Cerebellar nuclear complex (tissue), 1 donor: ENCODE data around the gene CAMK1G.

Source experiments
- DNase-seq, 2 experiments: peaks; one replicate each; lab custom pipeline; 2025; lab: John Stamatoyannopoulos, UW

Gene CAMK1G

DNA sequence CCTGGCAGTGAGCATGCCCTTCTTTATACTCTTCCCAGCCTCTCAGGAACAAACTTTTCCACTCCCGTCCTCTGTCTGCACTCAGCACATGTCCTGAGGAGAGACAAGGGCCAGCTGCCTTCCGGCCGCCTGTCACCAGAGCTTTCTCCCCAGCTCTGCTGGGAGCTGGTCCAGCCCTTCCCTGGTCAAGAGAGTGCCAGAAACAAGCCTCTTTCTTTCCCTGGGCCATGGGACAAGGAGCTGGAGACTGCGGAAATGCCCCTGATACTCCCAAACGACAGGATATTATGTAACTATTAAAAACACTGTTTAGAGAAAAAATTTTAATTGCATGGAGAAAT is 58.3 kb downstream of the CAMK1G start:
- DNase-seq, result no peak

DNA sequence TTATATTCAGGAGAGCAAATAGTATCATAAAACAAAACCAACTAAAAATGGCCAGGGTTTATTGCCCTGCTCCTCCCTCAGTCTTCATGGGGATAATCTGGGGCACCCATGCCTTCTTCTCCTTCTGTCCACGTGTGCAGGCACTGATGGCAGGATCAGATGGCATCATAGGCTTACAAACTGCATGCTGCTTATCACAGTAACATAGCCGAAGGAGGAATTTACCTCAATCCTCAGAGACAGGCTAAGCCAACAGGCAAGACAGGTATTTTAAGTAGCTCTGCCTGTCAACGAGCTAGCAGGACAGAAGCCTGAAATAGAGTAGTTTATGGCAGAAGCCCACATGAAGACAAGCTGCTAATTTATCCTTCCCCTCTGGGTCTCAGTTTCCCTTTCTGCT is 59.3 kb downstream of the CAMK1G start:
- no peak for DNase-seq

DNA sequence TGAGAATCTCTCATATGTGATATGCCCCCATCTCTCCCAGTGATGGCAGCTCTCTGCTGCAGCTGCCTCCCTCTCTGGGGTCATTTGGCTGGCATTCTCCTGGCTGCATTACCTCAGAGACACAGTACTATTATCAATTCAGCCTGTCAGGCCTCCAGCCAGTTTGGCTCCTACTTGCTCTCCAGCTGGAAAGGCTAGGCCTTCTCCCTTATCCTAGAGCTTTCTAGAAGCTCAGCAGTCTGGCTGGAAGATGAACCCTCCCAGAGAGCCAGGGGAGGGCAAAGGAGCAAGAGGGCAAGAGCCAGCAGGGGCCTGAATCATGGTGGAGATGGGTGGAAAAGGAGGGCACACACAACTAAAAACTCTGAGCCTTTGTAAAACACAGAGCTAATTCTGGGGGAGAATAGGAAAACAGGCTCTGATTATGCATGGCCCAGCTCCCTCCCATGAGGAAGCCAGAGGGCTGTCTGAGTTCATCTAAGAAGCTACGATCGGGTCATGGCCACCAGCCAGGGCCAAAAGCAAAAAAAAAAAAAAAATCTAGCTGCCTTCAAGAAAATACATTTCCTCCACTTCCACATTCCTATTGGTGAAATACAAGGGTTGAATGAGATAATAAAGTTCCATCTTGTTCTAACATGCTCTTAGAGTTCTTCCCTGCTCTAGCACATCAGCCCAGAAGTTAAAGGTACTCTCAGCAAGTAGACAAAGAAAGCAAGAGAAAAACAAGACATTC is 59.9 kb downstream of the CAMK1G start:
- DNase-seq, result no peak

DNA sequence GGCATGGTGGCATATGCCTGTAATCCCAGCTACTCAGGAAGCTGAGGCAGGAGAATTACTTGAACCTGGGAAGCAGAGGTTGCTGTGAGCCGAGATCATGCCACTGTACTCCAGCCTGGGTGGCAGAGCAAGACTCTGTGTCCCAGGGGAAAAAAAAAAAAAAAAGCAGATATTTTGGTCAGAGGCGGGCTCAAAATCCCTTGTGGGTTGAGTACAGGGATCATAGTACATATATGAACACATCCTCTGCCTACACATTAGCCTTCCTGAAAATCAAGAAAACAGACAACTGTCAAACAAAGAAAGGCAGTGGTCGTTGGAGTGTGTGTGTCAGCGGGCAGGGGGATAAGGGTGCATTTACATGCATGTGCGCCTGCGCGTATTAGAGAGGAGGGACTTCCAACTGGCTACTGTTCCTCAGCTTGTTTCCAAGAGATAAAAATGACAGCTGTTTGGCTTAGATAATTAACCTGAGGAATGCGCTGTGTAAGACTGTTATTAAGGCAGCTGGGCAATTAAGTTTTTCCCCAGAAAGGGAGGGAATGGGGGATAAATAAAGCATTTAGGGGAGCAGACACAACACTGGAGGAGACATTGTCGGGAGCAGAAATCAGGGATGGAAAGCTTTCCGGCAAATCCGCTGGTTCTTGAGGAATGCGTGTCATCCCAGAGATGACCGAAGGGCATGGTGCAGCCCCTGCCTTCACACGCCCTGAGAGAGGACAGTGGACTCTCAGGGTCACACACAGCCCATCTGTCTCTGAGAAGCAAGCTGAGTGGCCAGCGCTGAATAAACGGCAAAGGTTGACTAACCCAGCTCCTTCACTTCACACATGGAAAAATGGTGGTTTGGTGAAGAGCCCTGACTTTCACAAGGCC is 62.3 kb downstream of the CAMK1G start:
- DNase-seq, result no peak

DNA sequence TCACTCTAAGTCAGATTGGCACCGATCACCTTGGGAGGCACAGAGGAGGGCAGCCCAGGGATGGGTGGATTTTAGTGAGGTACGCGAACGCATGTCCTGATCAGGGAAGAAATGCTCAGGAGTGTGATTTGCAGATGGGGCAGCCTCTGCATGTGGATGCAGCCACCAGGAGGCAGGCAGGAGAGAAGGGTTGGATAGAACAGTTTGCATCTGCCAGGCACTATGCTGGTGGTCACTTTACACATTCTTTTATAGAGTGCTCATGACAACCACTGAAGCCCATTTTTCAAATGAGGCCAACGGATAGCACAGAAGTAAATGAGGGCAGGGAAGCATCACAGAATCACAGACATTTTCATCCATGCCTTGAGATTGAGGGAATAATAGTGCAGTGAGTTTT is 63.0 kb downstream of the CAMK1G start:
- no peak for DNase-seq

DNA sequence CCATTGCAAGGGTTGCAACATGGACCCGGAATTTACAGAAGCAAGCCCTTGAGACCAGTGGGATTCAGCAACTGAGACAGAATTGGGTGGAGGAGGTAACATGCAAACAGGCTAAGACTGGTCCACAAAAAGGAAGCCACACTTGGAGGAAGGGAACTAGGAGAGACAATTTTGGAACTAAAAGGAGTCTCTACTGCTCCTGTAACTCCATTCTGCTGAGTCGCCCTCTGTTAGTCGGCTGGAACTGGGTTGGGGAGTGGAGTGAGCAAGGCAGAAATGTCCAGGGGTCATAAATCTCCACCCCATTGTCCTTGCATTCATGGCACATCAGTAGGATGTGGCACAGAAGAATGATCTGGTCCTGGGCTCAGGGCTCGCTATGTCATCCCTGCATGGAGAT is 63.6 kb downstream of the CAMK1G start:
- no peak for DNase-seq

DNA sequence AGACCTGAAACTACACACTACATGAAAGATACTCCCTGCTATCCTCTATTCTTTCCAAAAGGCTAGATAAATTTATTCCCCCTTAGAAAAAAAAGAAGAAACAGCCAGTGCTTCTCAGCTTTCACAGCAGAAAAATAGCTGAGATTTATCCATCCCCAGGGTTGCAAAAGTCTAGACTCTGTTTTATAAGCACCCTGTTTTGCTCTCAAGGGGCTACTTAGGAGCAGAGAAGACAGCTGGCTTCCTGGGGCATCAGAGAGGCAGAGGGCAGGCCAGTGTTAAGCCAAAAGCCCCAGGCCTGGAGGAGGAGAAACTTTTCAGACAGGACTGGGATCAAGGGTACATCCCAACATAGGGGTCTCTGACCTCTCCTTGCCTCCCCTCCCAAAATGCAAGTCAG is 64.8 kb downstream of the CAMK1G start:
- no peak for DNase-seq

DNA sequence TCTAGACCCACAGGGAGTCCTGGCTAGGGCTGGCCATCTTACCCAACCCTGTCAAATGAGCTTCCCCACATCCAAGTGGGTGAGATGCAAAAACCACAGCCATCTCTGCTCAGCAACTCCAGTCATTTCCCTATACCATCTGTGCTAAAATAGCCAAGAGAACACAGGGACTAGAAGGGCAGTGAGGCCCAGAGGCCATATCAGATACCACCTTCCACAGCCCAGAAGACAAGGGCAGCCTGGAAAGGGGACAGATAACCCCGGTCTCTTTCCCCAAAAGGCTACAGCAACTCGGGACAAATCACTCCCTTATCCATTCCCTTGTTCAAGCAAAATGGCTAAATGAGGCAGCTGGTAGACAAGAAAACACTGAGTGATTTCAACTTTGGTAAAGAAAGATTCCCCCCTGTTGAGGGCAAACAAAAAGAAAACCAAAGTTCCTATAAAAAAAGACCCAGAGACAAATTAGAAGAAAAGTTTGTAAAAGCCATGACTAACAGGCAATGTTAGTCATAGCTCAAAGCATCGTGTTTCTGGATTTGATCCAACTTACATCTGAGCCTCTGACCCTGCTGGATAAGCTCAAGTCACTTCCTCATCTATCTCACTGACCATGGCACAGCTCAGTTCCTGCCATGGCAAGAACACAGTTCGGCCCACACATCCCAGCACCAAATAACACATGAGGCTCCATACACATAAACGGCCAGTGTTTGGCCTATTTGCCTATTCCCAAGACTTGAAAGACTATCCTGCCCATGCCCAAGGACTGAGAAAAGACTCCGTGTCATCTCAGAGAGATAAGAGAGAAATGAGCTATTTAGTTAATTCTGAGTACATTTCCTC is 65.6 kb downstream of the CAMK1G start:
- DNase-seq, result no peak

DNA sequence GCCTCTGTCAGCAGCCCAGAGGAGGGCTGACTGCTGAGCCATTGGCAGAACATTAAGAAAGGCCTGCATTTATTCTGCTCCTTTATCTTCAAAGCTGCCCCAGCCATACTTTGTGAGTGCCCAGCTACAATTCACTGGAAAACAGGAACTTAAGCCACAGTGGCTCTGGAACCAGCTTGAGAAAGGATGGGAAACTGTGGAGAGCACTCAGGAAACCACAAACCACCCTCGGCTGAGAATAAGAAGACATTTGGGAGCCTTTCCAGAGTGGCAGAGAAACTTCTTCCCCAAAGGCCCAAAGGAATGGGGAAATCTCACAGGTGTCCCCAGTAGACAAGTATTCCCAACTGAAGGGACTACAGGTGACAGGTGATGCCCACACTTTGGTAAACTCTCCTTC is 66.9 kb downstream of the CAMK1G start:
- no peak for DNase-seq

DNA sequence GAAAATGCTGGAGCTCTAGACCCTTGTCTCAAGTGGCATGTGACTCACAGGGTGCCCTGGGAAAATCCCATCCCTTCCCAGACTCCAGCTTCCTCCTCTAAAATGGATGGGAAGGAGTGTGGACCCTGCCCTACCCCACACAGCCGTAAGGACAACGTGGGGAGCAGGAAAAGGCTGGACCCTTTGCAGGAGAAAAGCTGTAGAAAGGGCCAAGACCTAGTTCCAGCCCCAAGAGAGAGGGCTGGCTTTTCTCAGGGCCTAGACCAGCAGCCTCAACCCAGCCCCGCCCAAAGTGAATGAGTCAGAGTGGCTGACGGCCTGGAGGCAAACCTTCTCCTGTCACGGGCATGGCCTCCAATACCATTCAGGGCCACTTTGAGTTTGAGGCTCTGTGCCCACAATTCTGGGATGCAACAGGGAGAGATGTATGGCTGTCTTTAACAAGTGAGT is 67.6 kb downstream of the CAMK1G start:
- no peak for DNase-seq

DNA sequence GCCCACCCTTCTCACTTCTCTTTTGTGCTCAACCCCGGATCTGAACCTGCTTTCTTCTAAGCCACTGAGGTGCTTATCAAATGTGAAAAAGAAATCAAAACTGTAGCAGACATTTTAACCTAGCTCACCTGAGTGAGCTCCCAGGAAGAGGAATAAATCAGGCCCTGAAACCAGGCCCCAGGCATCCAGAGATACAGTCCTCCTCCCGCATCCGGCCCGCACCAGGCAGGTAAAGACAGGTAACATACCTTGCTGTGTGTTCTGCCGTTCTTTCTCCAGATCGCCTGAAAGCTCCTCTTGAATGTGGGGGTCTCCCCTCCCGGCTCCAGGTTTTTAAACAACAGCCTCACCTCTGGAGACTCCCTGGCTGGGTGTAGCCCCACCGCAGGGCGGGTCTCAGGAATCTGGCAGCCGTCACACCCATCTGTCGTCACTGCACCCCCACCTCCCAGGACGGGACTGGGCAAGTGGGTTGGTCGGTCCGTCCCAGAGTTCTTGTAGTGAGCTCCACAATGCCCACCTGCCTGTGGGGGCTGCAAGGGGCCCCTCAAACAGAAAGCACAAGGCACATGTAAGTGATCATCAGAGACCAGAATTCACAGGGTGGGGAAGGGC is 68.7 kb downstream of the CAMK1G start, which contains the start of gene LAMB3:
TSS of gene LAMB3 (minus strand) at position 305 of the 615 bp plus-strand sequence. CDS start 1,481 bp downstream, outside the sequence.
- DNase-seq, result no peak

DNA sequence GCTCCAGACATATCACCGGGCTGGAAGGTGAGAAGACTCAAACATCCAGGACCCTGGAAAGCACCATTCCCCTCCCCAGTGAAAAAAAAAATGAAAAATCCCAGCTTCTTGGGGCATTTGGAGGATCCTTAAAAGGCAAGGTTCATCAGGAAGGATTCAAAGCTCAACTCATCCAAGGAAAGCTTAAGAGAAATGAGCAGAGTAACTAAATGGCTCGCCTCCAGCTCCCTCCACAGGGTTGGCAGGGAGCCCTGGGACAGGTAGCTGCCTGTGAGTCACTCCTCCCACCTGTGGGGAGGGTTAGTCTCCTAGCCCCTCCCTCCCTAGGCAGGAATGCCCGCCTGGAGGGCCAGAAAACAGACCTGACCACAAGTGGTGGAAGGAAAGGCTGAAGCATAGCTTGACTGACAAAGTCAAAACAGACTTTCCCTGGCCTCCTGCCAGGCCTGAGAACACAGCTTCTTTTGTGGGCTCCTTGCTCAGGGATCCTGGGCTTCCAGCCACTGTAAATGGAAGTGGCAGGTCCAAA is 69.4 kb downstream of the CAMK1G start:
- DNase-seq, result no peak

DNA sequence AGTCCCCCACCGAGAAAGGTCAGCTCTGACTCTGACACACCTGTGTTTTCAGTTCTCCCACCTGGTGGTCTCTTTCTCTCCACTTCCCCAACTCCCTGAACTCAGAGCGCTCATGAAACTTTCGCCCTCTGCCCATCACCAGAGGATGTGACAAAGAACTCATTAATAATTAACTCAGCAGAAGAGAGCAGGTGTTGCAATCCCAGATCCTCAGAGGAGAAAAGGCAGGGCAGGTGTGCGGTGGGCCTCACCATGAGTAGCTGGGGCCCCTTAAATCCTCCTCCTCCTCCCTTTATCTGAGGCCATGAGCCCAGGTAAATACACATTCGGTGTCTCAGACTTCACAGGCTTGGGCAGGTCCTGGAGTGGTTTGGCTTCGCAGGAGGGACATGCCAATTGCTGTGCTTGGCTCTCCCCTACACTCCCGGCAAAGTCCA is 70.4 kb downstream of the CAMK1G start:
- no peak for DNase-seq

DNA sequence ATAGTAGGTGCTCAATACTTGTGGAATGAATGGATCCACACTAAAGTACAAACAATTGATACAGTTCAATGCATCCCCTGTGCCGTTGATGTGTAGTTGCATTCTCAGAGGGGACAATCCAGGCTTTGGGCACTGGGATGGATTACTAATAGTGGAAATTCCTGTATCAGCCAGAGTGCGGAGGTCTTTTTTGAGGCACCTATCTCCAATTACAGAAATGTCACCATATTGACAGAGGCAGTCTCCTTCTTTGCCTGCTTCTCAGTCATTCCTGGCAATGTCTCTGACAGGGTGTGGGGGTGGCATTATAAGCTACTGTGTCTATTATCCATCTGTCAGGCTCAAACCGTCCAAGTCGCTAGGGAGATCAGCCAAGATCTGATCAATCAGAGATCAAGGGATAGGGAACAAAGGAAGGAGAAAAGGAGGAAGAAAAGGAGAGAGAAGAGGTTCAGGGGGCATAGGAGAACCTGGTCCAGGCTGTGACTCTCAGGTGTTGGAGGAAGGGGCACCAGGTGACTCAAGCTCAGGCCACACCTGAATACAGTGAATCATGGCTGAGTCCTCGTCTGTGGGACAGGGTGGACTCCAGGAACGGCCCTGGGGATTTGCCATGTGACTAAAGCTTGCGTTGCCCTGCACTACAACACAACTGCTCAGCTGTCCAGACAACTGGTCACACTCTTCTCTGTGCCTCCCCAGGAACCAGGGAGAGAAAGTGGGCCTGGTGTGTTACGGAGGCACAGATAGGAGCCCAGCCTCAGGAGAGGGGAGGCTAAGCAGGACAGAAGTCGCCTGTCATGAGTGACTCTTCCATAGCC is 72.1 kb downstream of the CAMK1G start:
- DNase-seq, result no peak

DNA sequence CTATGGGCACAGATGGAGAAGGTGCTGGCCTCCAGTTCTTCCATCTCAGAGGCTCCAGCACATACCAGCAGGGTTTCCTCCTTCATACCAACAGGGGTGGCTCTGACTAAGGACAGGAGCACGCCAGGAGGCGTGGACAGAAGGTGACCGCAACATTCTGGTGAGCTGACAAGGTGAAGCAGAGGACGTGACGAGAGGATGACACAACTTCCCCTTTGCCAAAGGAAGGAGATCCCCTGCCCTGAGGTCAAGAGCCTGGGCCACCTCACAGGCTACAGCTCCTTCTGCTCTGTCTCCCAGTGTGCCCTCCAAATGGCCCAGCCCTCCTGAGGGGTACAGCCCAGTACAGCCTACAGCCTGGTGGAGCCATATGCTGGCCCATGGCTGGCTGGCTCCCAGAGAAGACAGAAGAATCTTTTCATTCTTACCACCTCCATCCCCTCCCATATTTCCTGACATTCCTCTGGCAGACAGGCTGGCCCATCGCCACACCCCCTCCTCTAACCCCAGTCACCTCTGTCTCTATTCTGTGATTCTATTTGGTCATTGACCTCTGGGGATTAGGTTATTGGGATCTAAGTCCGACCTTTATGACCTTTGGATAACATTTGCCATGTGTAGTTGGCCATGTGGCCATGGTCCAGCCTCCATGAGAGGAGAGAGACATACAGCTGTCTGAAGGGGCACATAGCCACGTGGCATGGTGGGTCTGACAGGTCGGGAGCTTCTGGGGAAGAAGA is 73.8 kb downstream of the CAMK1G start:
- DNase-seq, result no peak

DNA sequence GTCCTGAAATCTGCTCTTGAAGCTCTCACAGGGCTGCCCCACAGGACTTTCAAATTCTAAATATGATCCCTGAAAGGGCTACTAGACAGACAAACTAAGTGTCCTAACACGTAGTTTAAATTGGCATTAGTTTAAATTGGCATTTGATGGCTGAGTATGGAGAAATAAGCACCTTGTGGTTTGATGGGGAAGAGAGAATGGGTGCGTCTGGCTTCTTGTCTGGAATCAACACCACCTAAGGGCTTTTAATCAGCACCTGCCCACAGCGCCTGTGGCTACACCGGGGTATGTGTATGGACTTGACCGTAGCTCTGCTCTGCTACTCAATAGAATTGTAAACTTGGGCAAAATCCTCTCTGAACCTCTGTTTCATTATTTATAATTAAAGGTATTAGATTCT is 74.4 kb downstream of the CAMK1G start:
- DNase-seq, result no peak

DNA sequence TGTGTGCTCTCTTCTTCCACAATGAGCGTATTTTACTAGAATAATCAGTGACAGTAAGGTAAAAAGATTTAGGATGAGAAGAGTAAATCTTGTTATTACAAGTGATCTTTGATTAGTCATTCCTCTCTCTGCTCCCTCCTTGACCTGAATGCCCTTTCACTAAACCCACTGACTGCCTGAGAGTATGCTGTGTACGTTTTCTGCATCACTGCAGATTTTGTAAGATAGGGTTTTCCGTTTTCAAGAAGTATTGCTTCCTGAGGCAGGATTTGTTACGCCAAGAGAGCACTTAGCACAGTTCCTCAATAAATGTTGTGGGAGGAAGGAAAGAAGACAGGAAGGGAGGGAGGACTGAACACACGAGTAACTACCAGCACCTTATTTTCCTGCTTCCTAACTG is 76.4 kb downstream of the CAMK1G start:
- DNase-seq, result no peak

DNA sequence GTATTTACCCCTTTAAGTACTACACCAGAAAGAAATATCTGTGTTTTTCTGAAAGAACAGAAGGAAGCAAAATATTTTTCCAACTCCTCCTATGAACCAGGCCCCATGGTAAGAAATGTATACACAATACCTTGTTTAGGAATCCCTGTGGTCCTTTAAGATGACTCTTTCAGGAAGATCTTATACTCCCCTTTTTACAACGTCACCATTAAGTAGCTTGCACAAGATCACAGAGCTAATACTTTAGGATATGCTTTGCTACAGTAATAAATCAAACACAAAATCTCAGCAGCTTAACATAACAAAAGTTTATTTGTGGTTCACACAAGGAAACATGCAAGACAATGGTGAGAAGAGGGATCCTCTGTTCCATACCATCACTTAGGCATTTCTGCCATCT is 77.6 kb downstream of the CAMK1G start:
- no peak for DNase-seq

DNA sequence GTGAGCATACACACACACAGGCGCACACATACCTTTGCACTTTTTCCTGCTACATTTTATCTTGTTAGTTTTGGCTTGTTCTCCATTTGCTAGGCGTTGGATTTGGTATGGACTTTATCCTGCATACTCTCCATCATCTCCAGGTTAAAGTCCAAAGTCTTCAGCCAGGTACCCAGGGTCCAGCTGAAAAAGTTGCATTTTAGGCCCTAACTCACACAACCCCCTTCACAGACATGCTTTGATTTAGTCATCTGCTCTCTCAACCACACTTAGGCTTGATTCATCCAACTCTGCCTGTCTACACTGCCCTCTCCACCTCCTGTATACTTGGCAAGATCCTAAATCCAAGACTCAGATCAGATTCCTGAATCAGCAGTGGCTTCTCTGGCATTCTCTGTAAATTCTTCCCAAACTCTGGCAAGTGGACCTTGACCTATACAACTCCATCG is 79.4 kb downstream of the CAMK1G start:
- DNase-seq, result no peak
